Measurements from ENCODE around the gene APC2.
A peak's percentile ranks its signal among the peaks of the same experiment; 100 is the strongest.
"Not testable (repeated sequence)": the region's sequence is repeated elsewhere in the genome, so short reads cannot be mapped to it uniquely, and the experiment has no call there.

The APC2 gene

DNA sequence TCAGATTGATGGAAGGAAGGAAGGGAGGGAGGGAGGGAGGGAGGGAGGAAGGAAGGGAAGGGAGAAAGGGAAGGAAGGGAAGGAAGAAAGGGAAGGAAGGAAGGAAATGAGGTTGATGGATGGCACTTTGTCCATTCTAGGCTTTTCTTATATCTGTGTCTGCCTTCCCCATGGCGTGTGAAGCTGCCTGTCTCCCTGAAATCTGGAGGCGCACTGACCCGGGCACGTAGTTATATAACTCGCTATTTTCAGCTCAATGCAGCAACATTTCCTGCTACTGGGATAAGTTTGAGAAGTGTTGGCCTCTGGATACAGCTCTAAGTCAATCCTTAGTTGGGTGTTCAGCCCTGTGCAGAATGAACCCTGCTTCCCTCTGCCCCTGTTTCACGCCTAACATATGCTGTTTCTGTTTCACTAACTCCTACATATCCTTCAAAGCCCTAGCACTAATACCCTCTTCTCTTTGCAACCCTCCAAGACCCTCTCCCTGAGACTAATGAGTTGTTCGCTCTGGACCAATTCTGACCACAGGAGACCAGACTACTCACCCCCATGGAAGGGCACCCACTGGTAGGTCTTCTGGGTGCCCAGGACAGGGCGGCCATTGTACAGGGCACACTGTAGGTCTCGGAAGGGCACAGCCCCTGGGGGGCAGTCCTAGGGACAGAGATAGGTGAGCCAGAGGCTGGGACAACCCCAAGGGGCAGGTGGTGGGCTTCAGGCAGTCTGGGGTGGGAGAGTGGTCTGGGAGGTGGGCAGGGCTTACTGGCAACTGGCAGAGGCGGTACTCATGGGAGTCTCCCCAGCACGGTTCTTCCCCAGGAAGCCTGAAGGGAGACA lies 59.9 kb downstream of the APC2 start:
- DNase-seq: no peak

DNA sequence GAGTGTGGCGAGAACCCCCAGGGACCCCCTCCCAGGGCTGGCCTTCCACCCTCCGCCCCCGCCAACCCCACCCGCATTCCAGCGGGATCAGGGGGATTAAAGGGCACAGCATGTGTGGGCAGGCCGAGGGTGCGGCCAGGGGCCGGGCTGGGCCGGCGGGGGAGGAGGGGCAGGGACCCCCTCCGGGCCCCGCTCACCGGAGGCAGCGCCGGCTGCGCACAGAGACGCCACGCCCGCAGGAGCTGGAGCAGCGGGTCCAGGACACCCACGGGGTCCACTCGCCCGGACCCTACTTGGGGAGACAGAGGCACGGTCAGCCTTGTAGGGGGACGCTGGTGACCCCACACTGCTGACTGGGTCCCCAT lies 60.5 kb downstream of the APC2 start:
- DNase-seq: no peak

DNA sequence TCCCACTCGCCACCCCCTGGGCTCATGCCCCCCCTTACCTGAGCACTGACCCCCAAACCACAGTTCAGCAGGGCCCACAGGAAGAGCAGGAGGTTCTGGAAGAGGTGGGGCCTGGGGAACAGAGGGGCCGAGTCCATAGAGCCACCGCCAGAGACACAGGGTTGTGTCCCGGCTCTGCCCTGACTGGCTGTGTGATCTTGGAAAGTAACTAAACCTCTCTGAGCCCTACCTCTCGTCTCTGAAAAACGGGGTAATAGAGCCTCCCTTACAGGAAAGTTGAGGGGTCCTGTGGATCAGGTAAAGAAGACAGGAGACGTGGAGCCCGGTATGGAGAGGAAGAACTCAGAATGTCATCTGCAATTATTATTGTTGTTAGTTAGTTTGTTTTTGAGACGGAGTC lies 60.9 kb downstream of the APC2 start:
- DNase-seq: no peak

DNA sequence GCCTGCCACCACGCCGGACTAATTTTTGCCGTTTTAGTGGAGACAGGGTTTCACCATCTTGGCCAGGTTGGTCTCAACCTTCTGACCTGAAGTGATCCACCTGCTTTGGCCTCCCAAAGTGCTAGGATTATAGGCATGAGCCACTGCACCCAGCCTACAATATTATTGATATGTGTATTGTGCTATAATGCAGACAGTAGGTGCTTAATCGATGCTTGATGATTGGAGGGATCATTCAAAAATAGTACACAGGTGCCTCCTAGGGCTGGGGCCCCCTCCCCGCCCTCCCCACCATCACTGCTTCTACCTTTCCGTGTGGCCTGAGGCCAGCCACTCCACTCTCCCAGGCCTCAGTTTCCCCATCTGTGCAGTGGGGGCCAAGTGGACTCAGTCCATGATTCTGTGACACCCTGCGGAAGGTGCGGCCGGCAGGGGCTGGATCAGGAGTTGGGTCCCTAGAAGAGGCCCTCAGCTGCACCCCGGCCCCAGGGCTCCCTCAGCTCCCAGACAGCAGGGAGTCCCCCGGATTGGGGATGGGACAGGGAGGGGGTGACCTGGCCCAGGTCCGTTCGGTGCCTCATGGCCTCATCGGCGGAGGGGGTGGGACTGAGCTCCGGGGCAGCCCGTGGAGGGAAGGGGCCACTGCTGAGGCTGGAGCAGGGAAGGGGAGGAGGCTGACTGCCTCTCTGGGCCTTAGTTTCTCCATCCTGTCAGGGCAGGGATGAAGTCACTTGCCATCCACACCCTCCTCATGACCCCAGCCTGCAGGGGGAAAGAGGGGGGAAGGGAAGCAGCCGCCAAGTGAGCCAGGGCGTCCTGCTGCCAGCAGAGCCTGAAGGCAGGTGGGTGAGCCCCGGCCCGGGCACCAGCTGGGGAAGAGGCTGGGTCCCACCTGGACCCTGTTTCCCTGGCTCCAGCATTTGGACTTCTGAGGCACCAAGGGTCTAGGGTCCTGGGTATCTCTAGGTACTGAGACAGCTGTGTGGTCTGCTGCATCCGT lies 61.7 kb downstream of the APC2 start:
- no peak for DNase-seq

DNA sequence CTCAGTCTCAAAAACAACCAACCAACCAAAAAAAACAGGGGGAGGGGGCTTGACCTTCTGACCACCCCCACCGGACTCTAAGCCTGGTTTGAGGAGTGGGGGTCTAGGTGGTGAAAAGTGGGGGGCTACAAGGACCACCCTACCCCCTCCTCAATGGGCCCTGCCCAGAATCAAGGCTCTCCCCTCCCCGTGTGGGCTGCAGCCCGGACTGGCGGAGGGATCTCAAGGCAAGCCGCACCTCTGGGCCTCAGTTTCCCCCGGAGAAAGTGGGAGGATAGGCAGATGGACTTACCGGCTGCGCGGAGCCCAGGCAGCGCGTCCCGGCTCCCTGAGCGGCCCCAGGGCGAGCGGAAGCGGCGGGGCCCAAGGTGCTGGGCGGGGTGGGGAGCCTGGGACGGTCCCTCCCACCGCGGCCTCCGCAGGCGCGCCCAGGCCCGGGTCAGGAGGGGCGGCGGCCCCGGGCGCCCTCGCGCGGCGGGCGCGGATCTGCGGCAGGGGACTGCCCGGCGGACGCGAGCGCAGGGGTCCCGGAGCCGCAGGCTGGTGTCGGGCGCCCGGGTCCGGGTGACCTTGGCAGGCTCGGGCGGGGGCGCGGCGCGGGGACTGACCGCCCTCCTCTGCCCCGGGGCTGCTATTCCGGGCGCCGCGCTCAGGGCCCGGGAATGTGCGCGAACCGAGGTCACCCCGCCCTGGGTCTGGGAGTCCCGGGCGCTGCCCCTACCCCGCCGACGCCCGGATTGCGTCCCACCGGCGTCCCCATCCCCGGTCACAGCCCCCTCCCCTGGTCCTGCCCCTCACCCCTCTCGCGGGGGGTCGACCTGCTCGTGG lies 63.0 kb downstream of the APC2 start, which contains the start of gene ADAMTSL5:
ADAMTSL5 (minus strand) TSS at position 349 of the 828 bp plus-strand sequence. CDS start 2,076 bp downstream, outside the sequence.
- peak in 1 of 51 donors; percentile 13 for DNase-seq

DNA sequence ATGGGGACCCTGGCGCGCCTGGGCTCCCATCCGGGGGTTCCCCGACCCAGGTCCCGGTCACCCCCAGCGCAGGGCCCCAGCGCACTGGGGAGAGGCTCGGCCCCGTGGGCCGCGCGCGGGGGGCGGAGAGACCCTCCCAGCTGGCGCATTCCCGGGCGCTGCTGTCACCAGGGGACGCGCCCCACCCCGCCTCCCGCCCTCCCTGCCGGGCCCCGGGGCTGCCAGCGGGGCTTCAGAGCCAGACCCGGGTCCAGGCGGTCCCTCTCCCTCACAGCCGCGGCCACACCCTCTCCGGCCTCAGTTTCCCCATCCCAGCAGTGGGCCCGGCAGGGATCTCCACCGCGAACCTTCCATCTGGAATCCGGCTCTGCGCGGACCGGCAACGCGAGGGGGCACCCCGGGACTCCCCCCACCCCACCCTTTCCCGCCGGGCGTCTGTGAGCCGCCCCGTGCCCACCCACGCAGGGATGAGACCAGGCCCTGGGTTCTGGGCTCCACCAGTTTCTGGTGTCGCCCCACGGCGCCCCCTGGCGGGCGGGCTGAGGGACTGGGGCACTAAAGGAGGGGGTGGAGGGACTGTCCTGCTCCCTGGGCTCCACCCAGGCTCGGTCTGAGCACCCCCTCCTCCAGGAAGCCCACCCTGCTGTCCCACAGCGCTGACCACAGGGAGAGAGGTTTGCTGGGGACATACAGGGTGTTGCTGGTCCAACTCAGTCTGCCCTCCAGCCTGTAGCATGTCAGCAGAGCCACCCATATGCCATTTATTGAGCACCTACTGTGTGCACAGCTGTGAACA lies 63.8 kb downstream of the APC2 start:
- DNase-seq: peak in 1 of 51 donors; percentile 6

DNA sequence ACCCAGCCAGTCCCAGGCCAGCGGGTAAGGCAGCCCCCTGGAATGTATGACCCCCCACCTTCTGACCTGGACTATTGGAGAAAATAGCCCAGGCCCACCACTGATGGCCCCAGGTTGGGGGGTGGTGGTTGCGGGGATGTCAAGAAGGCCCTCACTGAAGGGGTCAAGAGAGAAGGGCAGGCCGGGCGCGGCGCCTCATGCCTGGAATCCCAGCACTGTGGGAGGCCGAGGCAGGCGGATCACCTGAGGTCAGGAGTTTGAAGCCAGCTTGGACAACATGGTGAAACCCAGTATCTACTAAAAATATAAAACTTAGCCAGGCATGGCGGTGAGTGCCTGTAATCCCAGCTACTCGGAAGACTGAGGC lies 64.4 kb downstream of the APC2 start:
- DNase-seq: no peak

DNA sequence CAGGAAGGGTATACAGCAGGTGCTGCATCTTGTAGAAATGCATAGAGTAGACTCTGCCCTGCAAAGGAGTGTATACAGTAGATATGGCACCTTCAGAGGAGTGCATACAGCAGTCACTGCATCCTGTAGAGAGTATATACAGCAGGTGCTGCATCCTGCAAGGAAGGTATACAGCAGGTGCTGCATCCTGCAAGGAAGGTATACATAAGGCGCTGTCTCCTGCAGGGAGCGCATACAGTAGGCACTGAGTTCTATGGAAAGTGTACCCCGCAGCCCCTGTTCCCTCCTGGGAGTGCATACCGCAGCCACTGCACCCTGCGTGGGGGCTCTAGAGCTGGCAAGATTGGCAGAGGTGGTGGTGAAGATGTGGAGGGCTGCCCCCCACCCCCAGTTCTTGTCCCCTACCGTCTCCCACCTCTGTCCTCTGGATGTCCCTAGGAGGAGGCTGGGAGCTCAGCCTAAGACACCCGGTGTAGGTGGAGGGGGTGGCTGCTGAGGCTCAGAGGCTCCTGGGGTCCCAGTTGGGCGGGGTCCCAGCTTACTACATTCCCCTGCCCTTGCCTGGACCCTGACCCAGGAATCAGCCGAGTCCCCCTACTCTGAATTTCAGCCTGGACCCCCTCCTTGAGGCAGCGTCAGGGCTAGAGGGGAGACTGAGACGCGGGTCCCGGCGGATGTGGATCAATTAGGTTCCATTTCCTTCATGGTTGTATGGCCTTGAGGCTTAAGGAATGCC lies 65.2 kb downstream of the APC2 start:
- no peak for DNase-seq

DNA sequence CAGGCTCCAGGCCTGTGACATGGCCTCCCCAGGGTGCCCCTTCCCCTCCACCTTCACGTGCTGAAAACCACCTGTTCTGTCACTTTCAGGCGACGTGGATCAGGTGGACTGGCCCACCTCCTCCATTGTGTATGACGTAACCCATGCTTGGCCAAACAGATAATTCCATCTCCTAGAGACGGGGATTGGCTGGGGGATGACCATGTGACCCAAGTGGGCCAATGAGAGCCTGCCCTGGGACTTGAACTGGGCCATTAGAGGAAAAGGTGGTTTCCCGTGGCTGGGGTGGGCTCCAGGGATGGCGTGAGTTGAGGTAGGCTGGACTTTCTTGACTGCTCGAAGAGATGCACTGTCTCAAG lies 66.5 kb downstream of the APC2 start:
- DNase-seq: no peak

DNA sequence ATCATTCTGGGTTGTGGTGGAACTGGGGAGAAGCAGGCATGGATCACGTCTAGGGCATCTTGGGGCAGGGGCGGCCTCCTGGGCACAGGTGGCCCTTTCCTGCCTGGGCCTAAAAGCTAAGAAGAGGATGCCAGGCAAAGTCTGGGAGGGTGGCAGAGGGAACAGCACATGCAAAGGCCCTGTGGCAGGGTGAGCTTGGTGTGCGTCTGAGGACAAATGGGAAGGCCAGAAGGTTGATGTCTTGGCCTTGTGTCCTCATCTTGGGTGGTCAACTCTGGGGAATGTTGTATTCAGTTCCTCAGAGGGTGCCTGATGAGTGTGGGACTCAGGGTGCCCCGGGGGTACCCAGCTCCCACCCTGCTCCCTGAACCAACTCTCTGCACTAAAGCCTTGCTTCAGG lies 68.5 kb downstream of the APC2 start:
- no peak for DNase-seq

DNA sequence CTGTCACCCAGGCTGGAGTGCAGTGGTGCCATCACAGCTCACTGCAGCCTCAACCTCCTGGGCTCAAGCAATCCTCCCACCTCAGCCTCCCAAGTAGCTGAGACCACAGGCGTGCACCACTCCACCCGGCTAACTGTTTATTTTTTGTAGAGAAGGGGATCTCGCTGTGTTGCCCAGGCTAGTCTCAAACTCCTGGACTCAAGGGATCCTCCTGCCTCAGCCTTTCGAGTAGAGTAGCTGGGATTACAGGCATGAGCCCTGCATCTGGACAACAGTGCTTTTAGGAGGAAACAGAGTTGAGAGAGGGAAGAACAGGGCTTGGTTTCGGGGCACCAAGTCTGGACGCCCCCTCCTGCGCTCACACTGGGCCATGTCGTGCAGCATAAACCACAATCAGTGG lies 69.9 kb downstream of the APC2 start:
- DNase-seq: not testable (repeated sequence)

DNA sequence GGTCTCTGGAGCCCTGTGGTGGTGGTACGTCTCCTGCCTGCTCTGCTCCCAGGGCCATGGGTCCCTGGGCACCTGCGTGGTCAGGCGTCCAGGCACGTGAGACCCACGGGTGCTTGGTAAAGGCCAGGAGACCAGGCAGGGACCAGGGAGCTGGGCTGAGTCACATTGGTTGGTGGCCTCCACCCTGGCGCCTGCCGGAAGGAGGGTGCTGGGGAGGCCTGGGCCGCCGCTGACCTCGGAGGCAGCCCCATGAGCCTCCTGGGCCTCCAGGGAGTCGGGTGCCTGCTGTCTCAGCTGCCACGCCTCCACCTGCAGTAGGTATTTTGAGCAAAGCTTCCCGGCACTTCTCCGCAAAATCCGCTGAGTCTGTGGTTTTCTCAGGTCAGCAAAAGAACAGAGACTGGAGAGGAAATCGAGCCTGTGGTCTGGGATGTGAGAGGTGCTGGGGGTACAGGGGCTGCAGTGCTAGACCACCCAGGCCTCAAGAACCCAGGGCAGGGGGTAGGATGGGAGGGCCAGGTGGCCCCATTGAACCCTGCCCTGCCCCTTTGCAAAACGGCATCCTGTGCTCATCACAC lies 70.4 kb downstream of the APC2 start:
- DNase-seq: no peak

DNA sequence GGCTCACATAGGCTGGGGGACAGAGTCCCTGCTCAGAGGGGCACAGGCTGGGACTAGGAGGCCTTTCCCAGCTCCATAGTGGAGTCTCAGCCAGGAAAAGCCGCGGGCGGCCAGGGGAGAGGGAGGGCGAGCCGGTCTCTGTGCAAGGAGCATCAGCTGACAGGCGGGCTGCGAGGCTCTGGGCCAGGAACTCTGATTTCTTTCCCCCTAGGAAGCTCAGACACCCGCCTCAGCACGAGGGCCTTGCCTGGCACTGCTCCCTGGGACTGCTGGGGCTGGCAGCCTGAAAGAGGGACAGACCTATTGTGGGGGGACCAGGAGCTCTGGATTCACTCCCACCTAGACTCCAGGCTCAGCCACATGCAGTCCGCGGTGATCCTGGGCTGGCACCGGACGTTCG lies 71.7 kb downstream of the APC2 start:
- peak in 46 of 51 donors; percentile 2 to 88 (median 56) for DNase-seq

DNA sequence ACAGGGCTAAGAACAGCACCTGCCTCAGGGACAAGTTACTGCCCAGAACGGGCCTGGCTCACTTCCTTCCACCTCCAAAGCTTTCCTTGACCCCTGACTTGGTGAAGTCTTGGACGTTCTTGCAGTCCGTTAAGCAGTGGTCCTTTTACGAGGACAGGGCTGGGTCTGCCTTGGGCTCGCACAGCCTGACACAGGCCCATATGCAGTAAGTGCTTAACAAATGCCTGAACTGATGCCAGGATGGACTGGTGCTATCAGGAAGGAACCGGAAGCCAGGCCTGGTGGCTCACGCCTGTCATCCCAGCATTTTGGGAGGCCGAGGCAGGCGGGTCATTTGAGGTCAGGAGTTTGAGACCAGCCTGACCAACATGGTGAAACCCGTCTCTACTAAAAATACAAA lies 72.1 kb downstream of the APC2 start:
- peak in 2 of 51 donors; percentile 33 for DNase-seq

DNA sequence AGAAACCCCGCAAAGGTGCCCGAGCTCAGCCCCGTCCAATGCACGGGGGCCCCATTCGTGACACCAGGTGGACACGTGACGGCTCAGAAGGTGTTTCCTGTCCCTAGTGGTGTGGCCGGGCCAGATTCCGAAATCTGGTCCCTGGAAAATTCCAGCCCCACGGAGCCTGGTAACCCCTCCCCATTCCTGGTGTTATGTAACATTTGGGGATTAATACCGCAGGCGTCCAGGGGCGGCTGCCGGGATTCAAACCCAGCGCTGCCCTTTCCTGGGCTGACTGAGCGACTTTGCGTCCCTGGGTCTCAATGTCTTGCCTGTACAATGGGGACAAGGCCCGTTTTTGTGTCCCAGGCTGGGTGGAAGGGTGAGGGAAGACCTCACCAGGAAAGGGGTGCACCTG lies 72.9 kb downstream of the APC2 start:
- peak in 1 of 51 donors; percentile 6 for DNase-seq

All from hypothalamus (tissue), 51 donors.